Effector CD4-positive, alpha-beta T cell (primary cell): ENCODE results near the gene LUZP1.
A peak's percentile ranks its signal among the peaks of the same experiment; 100 is the strongest.

Experiments used
- DNase-seq: peaks from one replicate; pipeline ENCODE4 v3.0.0-alpha.2; 2020

Gene LUZP1

GRCh38 chr1:23188434-23188884 is 19.8 kb upstream of the LUZP1 start:
- no peak for DNase-seq

- DNase-seq = no peak
Observed at GRCh38 chr1:23187637-23188036, 19.0 kb upstream of the LUZP1 start.

GRCh38 chr1:23185381-23185780 is 16.7 kb upstream of the LUZP1 start:
- no peak for DNase-seq

GRCh38 chr1:23184212-23184934 is 15.7 kb upstream of the LUZP1 start:
- DNase-seq = peak; percentile 35

GRCh38 chr1:23179862-23180261 is 11.2 kb upstream of the LUZP1 start:
- DNase-seq = no peak

GRCh38 chr1:23178950-23179349 is 10.3 kb upstream of the LUZP1 start:
- DNase-seq = no peak

GRCh38 chr1:23178414-23178813 is 9.8 kb upstream of the LUZP1 start:
- no peak for DNase-seq

GRCh38 chr1:23177438-23178380 is 9.1 kb upstream of the LUZP1 start:
- DNase-seq = peak; percentile 42

- no peak for DNase-seq
Observed at GRCh38 chr1:23177031-23177430, 8.4 kb upstream of the LUZP1 start.

GRCh38 chr1:23174426-23175110 is 5.9 kb upstream of the LUZP1 start:
- no peak for DNase-seq

- DNase-seq = no peak
Observed at GRCh38 chr1:23171181-23171755, 2.6 kb upstream of the LUZP1 start.

GRCh38 chr1:23169727-23170335 is 1.2 kb upstream of the LUZP1 start:
- no peak for DNase-seq

- no peak for DNase-seq
Observed at GRCh38 chr1:23169195-23169575, 529 bp upstream of the LUZP1 start.

GRCh38 chr1:23168079-23168444 is 594 bp downstream of the LUZP1 start:
- DNase-seq = peak; percentile 25

GRCh38 chr1:23167353-23168078 is 1.1 kb downstream of the LUZP1 start:
- DNase-seq = peak; percentile 15

- DNase-seq = no peak
Observed at GRCh38 chr1:23166854-23167253, 1.8 kb downstream of the LUZP1 start.

GRCh38 chr1:23163395-23163794 is 5.3 kb downstream of the LUZP1 start:
- DNase-seq = no peak

GRCh38 chr1:23159963-23160877 is 8.4 kb downstream of the LUZP1 start:
- no peak for DNase-seq

- no peak for DNase-seq
Observed at GRCh38 chr1:23156940-23157339, 11.7 kb downstream of the LUZP1 start.

- DNase-seq = no peak
Observed at GRCh38 chr1:23152966-23153684, 15.5 kb downstream of the LUZP1 start.
